Measurements from ENCODE around the gene ITGA2B.

DNA sequence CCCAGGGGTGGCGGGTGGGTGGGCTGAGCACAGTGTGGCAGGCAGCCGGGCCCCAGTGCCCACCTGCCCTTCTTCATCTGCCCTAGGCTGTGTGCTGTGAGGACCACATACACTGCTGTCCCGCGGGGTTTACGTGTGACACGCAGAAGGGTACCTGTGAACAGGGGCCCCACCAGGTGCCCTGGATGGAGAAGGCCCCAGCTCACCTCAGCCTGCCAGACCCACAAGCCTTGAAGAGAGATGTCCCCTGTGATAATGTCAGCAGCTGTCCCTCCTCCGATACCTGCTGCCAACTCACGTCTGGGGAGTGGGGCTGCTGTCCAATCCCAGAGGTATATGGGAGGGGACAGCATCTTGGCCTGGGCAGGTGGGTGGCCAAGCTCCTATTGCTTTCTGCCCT is 38.0 kb downstream of the ITGA2B start:
- TF ChIP-seq POLR2A (IDR thresholded peaks at IDR 0.05) (no peak), CTCF (IDR thresholded peaks at IDR 0.05) (no peak), EP300 (IDR thresholded peaks at IDR 0.05; ENCODE audit: low read depth) (no peak)
